ENCODE data around the gene FAM241B.

Gene FAM241B

GRCh38 chr10:69650589-69651261 is 20.7 kb downstream of the FAM241B start:
- TF ChIP-seq CREB1 (IDR thresholded peaks at IDR 0.05; ENCODE audit: low read depth) (no peak), EP300 (IDR thresholded peaks at IDR 0.05; ENCODE audit: borderline replicate concordance) (no peak)
- TF ChIP-seq, protein P1, sequence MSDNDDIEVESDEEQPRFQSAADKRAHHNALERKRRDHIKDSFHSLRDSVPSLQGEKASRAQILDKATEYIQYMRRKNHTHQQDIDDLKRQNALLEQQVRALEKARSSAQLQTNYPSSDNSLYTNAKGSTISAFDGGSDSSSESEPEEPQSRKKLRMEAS (IDR thresholded peaks at IDR 0.05): no peak

GRCh38 chr10:69651362-69651761 is 21.3 kb downstream of the FAM241B start:
- TF ChIP-seq ZBTB7A (IDR thresholded peaks at IDR 0.05; ENCODE audit: low read depth): no peak

GRCh38 chr10:69652111-69652856 is 22.2 kb downstream of the FAM241B start:
- TF ChIP-seq TEAD4 (IDR thresholded peaks at IDR 0.05) (no peak), TAF1 (IDR thresholded peaks at IDR 0.05; ENCODE audit: low read depth) (no peak), ZBTB7A (IDR thresholded peaks at IDR 0.05; ENCODE audit: low read depth) (no peak), EGR1 (IDR thresholded peaks at IDR 0.05) (no peak), EP300 (IDR thresholded peaks at IDR 0.05; ENCODE audit: borderline replicate concordance) (no peak), YY1 (IDR thresholded peaks at IDR 0.05; ENCODE audit: low read depth) (no peak), FOXM1 (IDR thresholded peaks at IDR 0.05; ENCODE audit: borderline replicate concordance, low read depth) (no peak), CEBPB (IDR thresholded peaks at IDR 0.05) (no peak), TCF12 (IDR thresholded peaks at IDR 0.05; ENCODE audit: low read depth) (no peak), CREB1 (IDR thresholded peaks at IDR 0.05; ENCODE audit: low read depth) (no peak), RAD21 (IDR thresholded peaks at IDR 0.05; ENCODE audit: low read depth) (no peak), NFIC (IDR thresholded peaks at IDR 0.05) (no peak)
- TF ChIP-seq, protein P2, sequence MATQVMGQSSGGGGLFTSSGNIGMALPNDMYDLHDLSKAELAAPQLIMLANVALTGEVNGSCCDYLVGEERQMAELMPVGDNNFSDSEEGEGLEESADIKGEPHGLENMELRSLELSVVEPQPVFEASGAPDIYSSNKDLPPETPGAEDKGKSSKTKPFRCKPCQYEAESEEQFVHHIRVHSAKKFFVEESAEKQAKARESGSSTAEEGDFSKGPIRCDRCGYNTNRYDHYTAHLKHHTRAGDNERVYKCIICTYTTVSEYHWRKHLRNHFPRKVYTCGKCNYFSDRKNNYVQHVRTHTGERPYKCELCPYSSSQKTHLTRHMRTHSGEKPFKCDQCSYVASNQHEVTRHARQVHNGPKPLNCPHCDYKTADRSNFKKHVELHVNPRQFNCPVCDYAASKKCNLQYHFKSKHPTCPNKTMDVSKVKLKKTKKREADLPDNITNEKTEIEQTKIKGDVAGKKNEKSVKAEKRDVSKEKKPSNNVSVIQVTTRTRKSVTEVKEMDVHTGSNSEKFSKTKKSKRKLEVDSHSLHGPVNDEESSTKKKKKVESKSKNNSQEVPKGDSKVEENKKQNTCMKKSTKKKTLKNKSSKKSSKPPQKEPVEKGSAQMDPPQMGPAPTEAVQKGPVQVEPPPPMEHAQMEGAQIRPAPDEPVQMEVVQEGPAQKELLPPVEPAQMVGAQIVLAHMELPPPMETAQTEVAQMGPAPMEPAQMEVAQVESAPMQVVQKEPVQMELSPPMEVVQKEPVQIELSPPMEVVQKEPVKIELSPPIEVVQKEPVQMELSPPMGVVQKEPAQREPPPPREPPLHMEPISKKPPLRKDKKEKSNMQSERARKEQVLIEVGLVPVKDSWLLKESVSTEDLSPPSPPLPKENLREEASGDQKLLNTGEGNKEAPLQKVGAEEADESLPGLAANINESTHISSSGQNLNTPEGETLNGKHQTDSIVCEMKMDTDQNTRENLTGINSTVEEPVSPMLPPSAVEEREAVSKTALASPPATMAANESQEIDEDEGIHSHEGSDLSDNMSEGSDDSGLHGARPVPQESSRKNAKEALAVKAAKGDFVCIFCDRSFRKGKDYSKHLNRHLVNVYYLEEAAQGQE (IDR thresholded peaks at IDR 0.05; ENCODE audit: low read depth): no peak
- TF ChIP-seq, protein P3, sequence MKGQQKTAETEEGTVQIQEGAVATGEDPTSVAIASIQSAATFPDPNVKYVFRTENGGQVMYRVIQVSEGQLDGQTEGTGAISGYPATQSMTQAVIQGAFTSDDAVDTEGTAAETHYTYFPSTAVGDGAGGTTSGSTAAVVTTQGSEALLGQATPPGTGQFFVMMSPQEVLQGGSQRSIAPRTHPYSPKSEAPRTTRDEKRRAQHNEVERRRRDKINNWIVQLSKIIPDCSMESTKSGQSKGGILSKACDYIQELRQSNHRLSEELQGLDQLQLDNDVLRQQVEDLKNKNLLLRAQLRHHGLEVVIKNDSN (IDR thresholded peaks at IDR 0.05): no peak
- TF ChIP-seq, protein P1 (IDR thresholded peaks at IDR 0.05): no peak

- TF ChIP-seq YY1 (IDR thresholded peaks at IDR 0.05; ENCODE audit: low read depth) (no peak), EGR1 (IDR thresholded peaks at IDR 0.05) (no peak), TAF1 (IDR thresholded peaks at IDR 0.05; ENCODE audit: low read depth) (no peak), TEAD4 (IDR thresholded peaks at IDR 0.05) (no peak), RAD21 (IDR thresholded peaks at IDR 0.05; ENCODE audit: low read depth) (no peak), CREB1 (IDR thresholded peaks at IDR 0.05; ENCODE audit: low read depth) (no peak)
- TF ChIP-seq, protein P3 (IDR thresholded peaks at IDR 0.05): no peak
These were observed 22.8 kb downstream of the FAM241B start for GRCh38 chr10:69652857-69653199.

DNA sequence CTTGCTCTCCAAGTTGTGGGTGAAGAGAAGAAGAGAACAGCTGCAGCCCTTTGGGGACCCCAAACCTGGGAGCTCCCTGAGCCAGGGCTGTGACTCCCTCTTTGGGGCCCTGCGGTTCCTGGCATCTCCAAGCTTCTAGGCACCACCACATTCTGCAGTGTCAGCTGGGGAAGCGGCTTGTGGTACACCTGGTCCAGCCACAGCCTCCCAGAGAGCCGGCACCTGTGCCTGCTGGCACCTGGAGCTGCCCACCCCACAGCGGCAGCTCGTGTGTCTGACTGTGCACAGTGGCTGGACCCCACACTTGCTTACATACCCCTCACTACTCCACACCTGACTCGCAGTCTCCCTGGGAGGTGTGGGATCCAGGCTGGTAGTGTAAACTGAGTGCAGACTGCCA is 23.5 kb downstream of the FAM241B start:
- TF ChIP-seq YY1 (IDR thresholded peaks at IDR 0.05; ENCODE audit: low read depth) (no peak), CREB1 (IDR thresholded peaks at IDR 0.05; ENCODE audit: low read depth) (no peak), ZBTB7A (IDR thresholded peaks at IDR 0.05; ENCODE audit: low read depth) (no peak), TAF1 (IDR thresholded peaks at IDR 0.05; ENCODE audit: low read depth) (no peak), EGR1 (IDR thresholded peaks at IDR 0.05) (no peak), TCF12 (IDR thresholded peaks at IDR 0.05; ENCODE audit: low read depth) (no peak), EP300 (IDR thresholded peaks at IDR 0.05; ENCODE audit: borderline replicate concordance) (no peak), NFIC (IDR thresholded peaks at IDR 0.05) (no peak), TEAD4 (IDR thresholded peaks at IDR 0.05) (no peak), CEBPB (IDR thresholded peaks at IDR 0.05) (no peak), FOXM1 (IDR thresholded peaks at IDR 0.05; ENCODE audit: borderline replicate concordance, low read depth) (no peak), RAD21 (IDR thresholded peaks at IDR 0.05; ENCODE audit: low read depth) (no peak)
- TF ChIP-seq, protein P2 (IDR thresholded peaks at IDR 0.05; ENCODE audit: low read depth): no peak
- TF ChIP-seq, protein P1 (IDR thresholded peaks at IDR 0.05): no peak
- TF ChIP-seq, protein P3 (IDR thresholded peaks at IDR 0.05): no peak
